GM19023 (cell line): ENCODE measurements around the gene TLCD5.

Experiments used
- ATAC-seq: cut with Tn5 transposase; IDR thresholded peaks from one replicate; pipeline ENCODE4 v1.9.1; 2021; ENCODE audit warnings: mild to moderate bottlenecking, moderate library complexity; ENCODE audit not compliant: unreplicated experiment

TLCD5 gene

GRCh38 chr11:120306519-120307242 is 18.4 kb upstream of the TLCD5 start:
- no peak for ATAC-seq

GRCh38 chr11:120307476-120307875 is 17.6 kb upstream of the TLCD5 start:
- ATAC-seq, result no peak

DNA sequence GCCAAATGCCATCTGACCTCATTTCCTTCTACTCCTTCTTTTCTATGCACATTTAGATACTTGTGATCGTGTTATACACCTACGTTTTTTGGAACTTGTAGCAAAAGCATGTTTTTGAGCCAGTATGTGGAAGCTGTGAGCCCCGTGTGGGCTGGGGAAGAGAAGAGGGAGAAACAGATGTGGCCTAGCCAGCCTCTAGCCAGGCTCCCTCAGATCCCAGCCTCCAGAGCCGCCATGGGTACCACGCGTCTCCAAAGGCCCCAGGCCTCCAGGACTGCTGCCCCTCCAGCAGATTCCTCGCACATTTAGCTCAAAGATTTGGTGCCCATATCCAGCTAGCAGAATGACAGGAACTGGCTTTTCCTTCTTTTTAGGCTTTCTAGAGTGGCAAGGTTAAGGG is 17.0 kb upstream of the TLCD5 start:
- ATAC-seq, result no peak

GRCh38 chr11:120310870-120311269 is 14.2 kb upstream of the TLCD5 start:
- ATAC-seq, result no peak

GRCh38 chr11:120314861-120315260 is 10.2 kb upstream of the TLCD5 start:
- no peak for ATAC-seq

DNA sequence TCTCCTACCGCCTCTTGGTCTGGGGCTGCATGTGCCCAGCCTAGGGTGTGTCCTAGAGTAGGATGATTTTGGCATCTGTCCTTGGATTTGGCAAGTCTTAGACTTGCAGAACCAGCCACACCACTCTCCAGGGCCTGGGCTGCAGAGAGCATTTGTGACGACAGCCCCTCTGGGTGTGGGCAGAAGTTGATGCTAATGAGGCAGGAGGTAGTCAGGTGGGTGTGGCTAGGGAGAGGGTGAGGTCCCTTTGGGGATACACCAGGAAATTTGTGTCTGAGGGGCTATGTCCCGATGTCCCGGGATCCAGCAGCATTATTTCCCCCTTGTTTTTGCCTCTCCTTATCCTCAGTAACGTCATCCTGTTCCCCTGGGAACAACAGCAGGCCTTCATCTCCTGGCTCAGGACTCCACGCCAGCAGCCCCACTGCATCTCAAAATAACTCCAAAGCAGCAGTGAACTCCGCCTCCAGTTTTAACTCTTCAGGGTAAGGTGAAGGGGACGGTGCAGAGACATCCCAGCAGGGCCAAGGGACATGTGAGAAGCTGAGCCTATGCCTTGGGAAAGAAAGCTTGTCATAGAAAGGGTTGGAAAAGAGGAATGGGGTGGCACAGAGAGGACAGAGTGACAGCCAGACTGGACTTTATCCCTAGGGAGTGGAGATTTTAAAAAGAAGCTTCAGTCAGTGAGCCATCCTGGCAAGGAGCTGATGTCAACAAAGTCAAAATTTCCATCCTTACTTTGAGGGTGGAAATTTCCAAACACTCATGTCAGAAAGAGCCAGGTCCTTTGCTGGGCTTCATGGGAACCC is 8.0 kb upstream of the TLCD5 start:
- no peak for ATAC-seq

- no peak for ATAC-seq
These were observed 7.2 kb upstream of the TLCD5 start for GRCh38 chr11:120317689-120318480.

GRCh38 chr11:120318906-120319305 is 6.2 kb upstream of the TLCD5 start:
- ATAC-seq, result no peak

DNA sequence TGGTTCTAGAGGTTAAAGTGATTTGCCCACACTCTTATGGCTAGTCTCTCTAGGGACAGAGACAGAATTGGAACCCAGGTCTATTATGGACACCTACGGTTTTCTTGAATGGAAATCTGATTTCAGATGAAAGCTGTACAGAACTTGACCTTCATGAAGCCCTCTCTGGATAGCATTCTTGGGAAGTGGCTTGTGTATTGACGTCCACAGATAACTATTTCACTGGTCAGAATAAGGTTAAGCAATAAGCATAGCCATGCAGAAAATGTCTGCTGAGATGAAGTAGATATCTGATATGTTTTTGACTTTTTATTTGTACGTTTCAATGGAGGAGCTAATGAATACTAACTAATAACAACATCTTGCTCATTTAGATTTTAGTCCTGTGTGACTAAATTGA is 1.1 kb downstream of the TLCD5 start:
- no peak for ATAC-seq

- ATAC-seq, result no peak
These were observed 1.8 kb downstream of the TLCD5 start for GRCh38 chr11:120326845-120327281.

GRCh38 chr11:120327311-120327710 is 2.2 kb downstream of the TLCD5 start:
- no peak for ATAC-seq

- no peak for ATAC-seq
These were observed 4.5 kb downstream of the TLCD5 start for GRCh38 chr11:120329556-120329955.

GRCh38 chr11:120330045-120330444 is 4.9 kb downstream of the TLCD5 start:
- ATAC-seq, result no peak

DNA sequence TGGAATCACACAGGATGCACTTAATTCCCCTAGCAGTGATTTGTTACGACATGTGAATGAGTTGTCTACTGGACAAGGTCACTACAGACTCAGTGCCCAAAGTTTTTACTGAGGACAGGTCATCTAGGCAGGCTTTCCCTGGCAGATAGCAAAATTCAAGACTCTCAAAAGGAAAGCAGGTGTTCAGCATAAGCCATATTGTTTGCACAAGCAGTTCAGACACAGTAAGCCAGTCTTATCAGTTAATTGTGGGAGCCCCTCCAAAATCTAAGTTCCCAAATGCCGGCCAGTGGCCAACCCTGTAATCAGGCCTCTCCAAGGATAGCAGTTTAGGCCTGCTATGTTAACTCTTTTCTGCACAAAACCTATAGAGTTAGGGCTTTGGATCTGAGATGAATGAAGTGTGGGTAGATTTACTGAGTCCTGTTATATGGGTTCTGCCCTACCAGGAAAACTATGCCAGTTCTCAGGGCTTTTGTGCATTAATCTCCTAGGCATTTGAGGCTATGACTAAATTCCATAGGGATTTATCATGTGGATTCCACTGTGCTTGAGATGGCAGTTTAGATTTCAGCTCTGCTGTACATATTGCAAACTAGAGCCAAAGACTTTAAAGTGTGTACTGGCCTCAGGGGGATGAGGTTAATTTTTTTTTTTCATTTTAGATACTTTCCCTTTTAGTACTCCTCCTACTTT is 6.3 kb downstream of the TLCD5 start:
- ATAC-seq, result no peak

- no peak for ATAC-seq
These were observed 8.0 kb downstream of the TLCD5 start for GRCh38 chr11:120332822-120333716.

DNA sequence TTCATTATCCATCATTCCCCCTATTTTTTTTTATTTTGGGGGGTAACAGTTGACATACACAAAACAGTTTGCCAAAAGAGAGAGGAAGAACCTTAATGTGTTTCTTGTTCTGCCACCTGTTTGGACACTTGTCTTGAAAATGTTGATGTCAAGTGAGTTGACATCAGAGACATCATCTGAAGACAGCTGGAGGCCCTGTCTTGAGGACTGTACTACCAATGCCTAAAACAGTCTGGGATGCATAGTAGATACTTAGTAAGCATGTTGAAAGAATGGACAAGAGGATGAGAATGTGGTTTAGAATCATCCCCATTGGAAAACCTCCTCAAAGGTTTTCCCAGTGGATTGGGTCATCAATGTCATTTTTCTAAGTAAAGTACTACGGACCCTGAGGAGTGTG is 8.7 kb downstream of the TLCD5 start:
- no peak for ATAC-seq

GRCh38 chr11:120334332-120334731 is 9.2 kb downstream of the TLCD5 start:
- no peak for ATAC-seq

DNA sequence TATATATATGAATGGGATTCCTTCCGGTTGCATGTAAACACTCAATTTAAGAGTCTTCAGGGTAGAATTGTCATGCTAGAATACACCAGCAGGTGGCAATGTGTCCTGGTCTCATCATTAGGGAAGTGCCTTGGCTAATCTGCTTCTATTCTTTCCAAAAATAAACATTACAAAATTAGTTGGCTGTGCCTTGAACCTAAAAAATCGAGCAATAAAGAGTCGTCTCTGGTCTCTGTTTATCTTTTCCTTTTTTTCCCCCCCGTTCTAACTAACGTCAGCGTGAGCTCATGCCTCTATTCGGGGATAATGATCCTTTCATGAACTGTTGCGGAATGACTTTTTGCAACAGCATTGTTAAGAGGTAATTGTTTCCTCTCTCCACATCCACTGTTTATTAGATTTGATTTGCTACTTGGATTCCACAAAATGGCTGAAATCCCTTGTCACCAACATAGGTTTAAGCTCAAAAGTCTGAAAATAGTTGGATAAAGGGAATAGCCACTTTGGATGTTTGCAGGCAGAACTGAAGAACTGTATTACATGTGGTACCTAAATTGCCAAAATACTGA is 9.9 kb downstream of the TLCD5 start:
- ATAC-seq, result no peak

GRCh38 chr11:120335556-120335907 is 10.4 kb downstream of the TLCD5 start:
- peak; percentile 29 for ATAC-seq
